NCI-H2196 treated with DMSO at 0.1 percent for 48 hours (cell line): Measurements from ENCODE around the gene B4GALT2.

Experiments
- DNase-seq: peaks from one replicate; lab custom pipeline; 2025; ENCODE audit not compliant: unreplicated experiment; lab: John Stamatoyannopoulos, UW

Gene B4GALT2

DNA sequence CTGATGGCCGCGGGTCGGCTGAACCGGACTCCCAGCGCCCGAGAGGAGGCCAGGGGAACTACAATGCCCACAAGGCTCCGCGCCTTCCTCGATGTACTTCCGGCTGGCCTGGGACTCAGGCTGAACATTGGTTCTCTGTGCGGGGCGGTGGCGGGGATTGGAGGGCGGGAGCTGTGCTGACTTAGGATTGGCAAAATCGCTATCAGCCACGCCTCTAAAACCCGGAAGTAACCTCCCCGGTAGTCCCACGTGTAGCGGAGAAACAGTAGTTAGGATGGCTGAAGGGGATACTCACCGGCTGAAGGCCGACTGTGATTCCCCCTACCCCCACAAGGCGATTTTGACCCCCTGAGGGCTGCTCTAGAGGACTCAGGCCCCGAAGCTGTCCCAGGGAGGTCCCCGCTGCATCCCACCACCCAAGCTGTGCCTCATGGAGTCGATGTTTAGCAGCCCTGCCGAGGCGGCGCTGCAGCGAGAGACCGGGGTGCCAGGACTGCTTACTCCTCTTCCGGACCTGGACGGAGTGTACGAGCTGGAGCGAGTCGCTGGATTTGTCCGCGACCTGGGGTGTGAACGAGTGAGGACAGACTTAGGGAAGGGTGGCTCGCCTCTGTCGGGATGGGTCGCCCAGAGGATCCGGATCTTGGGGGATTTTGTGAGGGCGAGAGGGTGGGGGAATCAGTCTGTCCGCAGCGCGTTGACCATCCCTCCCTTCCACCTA, 9.1 kb upstream of the B4GALT2 start, which contains the start of gene DPH2:
Gene DPH2 (plus strand): TSS at position 265 of the 721 bp plus-strand sequence. CDS start 166 bp downstream, at position 431.
- peak; percentile 93 for DNase-seq

DNA sequence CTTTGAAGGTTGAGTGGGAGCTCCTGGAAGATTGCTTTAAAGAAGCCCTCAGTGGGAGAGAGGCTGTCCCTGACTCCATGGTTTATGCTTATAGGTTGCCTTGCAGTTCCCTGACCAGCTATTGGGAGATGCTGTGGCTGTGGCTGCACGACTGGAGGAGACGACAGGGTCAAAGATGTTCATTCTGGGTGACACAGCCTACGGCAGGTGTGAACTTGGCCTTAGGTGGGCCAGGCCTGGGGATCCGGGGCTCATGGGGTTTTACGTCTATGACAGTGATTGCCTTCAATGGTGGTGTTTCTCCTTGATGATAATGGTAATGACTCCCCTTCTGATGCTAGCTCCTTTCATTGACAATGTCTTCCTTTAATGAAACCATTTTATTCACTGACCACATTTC, 8.5 kb upstream of the B4GALT2 start:
- no peak for DNase-seq

DNA sequence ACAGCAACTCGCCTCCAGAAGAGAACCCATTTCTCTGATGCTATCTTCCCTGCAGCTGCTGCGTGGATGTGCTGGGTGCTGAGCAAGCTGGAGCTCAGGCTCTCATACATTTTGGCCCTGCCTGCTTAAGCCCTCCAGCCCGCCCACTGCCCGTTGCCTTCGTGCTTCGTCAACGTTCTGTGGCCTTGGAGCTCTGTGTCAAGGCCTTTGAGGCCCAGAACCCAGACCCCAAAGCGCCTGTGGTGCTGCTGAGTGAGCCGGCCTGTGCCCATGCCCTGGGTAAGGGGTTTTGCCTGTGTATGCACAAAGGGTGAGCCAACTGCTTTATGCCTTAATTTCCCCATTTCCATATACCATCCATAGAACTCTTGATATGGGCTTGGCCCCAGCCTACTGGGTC, 8.1 kb upstream of the B4GALT2 start:
- no peak for DNase-seq

DNA sequence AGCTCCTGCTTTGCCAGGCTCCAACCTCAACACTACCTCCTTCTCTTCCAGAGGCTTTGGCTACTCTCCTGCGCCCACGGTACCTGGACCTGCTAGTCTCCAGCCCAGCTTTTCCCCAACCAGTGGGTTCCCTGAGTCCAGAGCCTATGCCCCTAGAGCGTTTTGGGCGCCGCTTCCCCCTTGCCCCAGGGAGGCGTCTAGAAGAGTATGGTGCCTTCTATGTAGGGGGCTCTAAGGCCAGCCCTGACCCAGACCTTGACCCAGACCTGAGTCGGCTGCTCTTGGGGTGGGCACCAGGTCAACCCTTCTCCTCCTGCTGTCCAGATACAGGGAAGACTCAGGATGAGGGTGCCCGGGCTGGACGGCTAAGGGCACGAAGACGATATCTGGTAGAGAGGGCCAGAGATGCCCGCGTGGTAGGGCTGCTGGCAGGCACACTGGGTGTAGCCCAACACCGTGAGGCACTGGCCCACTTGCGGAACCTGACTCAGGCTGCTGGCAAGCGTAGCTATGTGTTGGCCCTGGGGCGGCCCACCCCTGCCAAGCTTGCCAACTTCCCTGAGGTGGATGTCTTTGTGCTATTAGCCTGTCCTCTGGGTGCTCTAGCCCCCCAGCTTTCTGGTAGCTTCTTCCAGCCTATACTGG, 7.6 kb upstream of the B4GALT2 start:
- DNase-seq, result no peak

DNA sequence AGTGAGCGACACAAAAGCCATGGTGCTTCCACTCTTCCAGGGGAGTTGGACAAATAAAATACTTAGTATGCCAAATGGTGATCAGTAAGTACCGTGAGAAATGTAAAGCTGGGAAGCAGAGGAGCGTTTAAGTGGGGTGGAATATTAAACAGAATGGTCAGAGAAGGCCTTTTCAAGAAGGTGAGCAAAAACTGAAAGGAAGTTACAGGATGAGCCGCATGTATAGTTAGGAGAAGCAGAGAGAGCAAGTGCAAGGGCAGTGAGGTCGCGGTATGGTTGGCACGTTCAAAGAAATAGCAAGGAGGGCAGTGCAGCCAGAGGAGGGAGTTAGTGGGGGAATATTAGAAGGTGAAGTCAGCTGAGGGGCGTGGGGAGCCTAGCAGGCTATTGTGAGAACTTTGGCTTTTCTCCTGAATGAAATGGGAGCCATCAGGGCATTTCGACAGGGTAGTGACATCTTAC, 5.0 kb upstream of the B4GALT2 start:
- DNase-seq, result no peak

DNA sequence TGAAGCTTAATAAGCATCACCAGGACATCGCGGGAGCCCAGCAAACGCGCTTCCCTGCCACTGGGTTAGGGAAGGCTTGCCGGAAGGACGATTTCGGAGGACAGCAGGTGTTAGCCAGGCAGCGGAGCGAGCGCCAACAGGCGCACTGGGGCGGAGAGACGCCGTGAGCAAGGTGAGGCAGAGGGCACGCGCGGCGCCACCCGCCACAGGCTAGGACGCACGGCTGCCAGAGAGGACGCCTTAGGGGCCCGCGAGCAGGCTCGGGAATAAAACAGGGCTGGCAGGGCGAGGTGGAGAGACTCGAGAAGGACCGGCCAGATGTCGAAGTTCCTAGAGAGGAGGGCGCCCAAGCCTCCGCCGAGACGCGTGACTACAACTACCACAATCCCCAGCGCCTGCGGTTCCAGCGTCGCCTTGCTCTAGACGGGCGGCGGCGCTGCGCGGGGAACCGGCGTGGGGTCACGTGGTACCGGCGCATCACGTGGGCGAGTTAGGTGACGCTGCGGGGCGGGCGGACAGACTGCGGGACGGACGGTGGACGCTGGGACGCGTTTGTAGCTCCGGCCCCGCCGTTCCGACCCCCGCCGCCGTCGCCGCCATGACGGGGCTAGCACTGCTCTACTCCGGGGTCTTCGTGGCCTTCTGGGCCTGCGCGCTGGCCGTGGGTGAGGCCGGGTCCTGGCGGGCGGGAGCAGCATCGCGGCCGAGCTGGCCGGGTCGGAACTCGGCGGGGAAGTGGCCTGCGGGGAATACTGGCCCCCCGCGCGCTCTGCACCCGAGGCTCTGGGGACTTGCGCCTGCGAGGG, 4.4 kb upstream of the B4GALT2 start, which contains the start of gene ATP6V0B:
Gene ATP6V0B (plus strand): TSS at position 518 of the 806 bp plus-strand sequence. CDS start 81 bp downstream, at position 599.
- DNase-seq, result peak; percentile 91

DNA sequence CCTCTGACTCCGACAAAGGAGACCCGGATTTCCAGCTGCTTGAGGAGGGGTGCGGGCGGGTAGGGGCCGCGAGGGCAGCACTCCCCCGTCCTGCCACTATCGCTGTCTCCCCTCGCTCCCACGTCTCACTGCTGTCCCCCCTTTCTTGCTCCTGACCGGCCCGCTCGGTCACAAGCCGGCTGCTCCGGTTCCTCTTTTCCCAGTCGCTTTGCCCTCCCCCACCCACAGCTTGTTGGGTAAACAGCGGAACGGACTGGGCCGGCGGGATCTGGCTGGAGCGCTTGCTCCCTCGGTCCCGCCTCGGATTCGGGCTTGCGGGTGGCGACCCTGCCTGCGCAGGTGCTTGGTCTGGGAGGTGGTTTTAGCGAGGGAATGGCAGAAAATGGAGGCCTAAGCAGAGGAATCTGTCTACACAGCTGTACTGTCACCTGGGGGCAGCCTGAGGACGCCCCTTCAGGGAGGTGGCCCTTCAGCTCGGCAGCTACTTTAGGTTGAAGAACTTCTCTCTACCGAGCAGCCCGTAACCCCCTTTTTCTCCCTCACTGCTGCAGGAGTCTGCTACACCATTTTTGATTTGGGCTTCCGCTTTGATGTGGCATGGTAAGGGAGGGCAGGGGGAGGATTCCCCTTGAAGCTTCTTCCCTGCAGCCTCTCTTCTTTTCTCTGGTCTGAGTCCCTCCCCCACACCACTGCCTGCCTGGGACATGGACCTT, 3.6 kb upstream of the B4GALT2 start:
- DNase-seq, result no peak

DNA sequence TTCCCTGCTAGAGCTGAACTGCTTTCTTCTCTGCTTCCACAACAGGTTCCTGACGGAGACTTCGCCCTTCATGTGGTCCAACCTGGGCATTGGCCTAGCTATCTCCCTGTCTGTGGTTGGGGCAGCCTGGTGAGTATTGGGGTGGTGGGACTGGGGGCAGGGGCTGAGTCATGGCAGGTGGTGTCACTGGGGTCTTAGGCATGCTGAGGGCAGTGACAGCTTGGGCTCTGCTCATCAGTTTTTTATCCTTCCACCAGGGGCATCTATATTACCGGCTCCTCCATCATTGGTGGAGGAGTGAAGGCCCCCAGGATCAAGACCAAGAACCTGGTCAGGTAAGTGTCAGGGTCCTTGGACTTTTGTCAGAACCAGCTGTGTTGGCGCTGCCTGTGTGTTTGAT, 3.0 kb upstream of the B4GALT2 start:
- no peak for DNase-seq

DNA sequence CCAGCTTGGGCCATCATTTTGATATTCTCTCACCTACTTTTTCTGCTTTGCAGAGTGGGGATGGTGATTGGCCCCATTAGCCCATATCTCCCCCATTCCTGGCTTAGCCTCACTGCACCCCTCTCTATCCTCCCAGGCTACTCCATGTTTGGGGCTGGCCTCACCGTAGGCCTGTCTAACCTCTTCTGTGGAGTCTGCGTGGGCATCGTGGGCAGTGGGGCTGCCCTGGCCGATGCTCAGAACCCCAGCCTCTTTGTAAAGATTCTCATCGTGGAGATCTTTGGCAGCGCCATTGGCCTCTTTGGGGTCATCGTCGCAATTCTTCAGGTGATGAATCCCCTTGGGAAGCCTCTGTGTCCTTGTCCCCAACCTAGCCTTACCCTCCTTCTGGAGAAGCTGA, 2.1 kb upstream of the B4GALT2 start:
- DNase-seq, result no peak

DNA sequence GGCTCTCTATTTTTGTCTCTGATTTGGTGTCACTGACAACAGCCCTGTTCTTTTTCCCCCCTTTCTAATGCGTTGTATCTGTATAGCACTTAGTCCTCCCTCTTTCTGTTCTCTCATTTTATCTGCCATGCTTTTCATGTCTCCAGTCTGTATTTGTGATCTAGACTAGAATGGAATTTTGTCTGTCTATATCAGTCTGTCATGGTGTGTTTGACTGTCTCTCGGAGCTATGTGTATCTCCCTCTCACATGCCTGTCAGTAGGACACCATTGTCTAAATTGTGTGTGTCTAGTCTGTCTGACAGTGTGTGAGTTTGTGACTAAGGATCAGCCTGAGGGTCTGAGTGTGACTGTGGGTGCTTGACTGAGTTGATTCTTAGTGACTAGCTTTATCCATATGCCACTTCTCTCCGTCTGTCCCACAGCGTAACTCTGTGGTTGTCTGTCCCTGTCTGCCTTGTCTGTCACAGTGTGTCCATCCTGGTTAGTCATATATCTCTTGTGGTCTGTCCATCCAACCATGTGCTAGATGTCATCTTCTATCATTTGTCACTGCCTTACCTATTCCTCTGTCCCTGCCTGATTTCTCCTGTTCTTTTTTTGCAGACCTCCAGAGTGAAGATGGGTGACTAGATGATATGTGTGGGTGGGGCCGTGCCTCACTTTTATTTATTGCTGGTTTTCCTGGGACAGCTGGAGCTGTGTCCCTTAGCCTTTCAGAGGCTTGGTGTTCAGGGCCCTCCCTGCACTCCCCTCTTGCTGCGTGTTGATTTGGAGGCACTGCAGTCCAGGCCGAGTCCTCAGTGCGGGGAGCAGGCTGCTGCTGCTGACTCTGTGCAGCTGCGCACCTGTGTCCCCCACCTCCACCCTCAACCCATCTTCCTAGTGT, 1.4 kb upstream of the B4GALT2 start:
- no peak for DNase-seq

DNA sequence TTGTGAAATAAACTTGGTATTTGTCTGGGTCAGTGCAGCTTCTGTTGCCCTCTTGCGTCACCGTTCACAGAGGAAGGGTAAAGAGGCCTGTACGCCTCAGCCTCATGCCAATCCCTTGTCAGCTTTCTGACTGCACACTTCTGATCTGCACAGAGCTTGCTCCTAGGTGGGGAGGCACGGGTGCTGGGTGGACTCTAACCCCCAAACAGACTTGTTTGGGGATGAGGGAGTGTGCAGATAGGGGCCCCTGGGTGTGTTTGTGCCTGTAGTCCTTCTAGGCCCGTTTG, 803 bp upstream of the B4GALT2 start:
- DNase-seq, result no peak

DNA sequence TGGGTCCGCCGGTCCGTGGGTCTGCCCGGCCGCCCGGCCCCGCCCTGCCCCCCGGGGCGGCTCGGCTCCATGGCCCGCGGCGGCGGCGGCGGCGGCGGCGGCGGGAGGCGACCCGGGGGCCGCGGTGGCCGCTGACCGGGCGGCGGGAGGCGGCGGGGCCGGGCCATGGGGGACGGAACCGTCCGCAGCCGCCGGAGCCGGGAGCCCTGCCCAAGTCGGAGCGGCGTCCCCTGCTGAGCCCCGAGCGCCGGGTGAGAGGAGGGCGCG, 184 bp downstream of the B4GALT2 start:
- no peak for DNase-seq

DNA sequence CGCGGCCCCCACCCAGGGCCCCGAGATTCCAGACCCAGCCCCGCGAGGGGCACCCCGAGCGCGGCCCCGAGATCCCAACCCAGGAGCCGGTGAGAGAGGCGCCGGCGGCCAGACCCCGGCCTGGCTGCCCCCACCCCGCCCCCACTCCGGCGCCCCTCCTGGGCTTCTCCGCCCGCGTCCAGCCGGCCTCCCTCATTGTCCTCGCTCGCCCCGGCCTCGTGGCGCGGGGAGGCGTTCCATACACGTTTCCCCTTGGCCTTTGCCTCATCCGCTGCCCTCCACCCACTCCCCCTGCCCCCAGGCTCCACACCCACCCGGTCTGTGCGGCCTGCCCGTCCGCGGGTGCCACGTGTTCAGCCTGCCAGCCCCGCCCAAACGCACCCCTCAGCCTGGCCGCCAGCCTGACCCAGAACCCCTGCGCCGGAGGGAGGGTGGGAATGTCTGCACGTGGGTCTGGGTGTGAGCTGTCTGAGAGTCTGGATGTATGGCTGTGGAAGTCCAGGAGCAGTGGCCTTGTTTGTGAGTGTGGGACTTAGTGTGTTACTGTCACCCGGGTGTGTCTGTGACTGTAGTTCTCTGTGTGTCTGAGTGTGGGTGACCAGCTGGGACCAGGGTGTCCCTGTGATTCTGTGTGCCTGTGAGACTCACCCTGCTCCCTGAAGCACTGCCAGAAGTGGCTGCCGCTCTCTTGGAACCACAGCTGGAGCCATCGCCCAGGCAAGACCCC, 681 bp downstream of the B4GALT2 start:
- DNase-seq, result no peak

DNA sequence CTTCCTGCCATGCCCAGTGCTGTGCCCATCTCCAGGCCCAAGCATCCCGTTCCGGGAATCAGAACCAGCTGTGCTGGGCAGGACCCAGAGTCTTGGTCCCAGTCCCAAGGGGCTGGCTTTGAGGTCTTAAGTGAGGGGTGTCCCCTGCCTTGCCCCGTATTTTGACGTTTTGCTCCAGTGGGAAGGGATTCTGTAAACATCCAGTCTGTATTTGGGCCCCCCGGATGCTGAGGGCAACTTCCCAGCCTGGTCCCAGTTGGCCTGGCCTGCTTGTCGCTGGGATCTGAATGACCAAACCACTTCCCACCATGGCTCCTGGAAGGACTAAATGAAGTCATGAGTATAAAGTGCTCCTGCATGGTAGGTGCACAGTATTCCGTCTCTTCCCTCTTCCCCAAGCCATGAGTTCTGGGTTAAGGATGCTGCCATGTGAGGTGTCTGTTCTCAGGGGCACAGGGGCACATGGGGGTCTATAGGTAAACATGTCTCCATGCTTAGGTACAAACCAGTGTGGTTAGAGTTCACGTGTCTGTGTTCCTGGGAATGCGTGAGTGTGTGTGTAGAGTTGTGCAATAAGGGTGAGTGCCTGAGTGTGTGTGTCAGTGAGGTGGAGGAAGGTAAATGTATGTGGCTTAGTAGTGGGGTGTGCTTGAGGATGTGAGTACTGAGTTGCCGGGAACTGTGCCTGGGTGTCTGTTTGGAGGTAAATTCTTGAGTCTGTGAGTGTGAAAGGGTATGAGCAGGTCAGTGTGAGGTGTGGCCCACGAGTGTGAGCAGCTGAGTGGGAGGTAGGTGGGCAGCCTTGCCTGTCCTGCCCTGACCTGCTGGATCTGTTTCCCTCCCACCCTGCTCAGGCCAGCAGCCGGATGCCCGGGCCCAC, 1.5 kb downstream of the B4GALT2 start:
- DNase-seq, result no peak

DNA sequence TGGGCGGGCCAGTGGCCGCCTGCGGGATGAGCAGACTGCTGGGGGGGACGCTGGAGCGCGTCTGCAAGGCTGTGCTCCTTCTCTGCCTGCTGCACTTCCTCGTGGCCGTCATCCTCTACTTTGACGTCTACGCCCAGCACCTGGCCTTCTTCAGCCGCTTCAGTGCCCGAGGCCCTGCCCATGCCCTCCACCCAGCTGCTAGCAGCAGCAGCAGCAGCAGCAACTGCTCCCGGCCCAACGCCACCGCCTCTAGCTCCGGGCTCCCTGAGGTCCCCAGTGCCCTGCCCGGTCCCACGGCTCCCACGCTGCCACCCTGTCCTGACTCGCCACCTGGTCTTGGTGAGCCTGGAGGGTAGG, 2.1 kb downstream of the B4GALT2 start:
- no peak for DNase-seq

DNA sequence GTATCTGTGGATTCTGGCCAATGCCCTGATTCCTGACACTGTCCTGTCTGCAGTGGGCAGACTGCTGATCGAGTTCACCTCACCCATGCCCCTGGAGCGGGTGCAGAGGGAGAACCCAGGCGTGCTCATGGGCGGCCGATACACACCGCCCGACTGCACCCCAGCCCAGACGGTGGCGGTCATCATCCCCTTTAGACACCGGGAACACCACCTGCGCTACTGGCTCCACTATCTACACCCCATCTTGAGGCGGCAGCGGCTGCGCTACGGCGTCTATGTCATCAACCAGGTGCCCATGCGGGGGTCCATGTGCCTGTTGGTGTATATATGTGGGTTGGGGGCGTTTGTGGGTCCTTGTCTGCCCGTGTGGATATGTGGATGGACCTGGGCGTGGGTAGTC, 2.6 kb downstream of the B4GALT2 start:
- DNase-seq, result no peak

DNA sequence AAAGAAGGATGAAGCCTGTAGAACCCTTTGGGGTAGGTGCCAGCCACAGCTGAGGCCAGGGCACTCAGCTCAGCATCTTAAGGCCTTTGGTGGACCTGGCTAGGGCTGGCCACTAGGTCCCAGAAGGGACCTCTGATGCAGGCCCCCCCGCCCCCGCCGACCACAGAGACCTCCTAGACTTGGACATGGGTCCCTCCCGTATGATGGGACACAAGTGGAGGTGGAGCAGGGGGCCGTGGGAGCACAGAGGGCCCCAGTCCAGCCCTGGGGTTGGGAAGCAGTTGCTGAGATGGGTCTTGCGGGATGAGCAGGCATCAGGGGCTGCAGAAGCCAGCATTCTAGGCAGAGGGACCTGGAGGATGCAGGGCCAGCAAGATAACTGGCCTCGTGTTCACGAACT, 3.2 kb downstream of the B4GALT2 start:
- no peak for DNase-seq

DNA sequence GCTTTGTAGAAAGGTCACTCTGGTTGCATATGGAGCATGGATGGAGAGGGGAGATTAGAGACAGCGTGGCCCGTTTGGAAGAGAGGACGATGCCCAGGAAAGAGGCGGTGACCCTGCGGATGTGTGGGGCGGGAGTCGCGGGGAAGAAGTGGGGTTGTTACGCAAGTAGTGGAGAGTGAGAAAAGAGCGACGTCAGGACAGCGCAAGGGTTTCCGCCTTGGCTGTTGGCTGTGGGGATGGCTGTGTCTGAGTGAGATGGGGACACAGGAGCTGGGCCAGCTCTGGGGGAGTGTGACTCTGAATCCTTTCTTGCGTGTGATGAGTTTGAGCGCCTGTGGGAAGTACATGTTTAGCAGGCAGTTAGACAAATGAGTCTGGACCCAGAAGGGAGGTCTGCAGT, 3.8 kb downstream of the B4GALT2 start:
- no peak for DNase-seq

DNA sequence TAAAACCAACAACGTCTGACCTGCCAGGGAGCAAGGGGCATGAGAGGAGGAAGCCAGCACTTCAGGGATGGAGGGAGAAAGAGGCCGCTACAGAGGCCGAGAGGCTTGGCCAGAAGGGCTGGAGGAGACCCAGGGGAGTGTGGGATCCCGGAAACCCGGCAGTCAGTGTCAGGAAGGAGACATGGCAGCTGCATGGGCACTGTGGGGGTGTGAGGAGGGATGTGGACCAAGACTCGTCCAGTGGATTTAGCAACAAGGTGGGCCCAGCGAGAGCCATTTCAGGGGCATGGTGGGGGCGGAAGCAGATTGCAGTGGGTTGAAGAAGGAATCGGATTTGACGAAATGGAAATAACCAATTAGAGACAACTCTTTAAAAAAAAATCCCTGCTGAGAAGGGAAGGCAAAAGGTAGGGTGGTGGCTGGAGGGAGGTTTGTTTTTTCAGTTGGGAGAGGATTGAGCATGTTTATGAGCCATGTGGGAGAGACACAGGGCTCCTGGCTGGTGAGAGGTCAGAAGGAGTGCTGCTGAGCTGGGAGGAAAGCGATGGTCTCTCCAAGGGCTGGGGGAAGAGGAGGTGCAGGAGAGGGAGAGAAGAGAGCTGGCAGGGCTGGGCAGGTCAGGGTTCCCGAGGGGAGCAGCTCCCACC, 4.4 kb downstream of the B4GALT2 start:
- no peak for DNase-seq
